GOT3 (cell line): ENCODE data around the gene ATAD3A.
"Not testable (repeated sequence)": the region's sequence is repeated elsewhere in the genome, so short reads cannot be mapped to it uniquely, and the experiment has no call there.

ENCODE experiments used
- DNase-seq: peaks from one replicate; lab custom pipeline; 2025; ENCODE audit warnings: mixed read lengths; lab: John Stamatoyannopoulos, UW

Gene ATAD3A

GRCh38 chr1:1523651-1524050 is 11.7 kb downstream of the ATAD3A start:
- DNase-seq: not testable (repeated sequence)

GRCh38 chr1:1524750-1525383 is 12.9 kb downstream of the ATAD3A start:
- DNase-seq: not testable (repeated sequence)

GRCh38 chr1:1526476-1526875 is 14.5 kb downstream of the ATAD3A start:
- DNase-seq: not testable (repeated sequence)

- no peak for DNase-seq
Measured at GRCh38 chr1:1527092-1527816, 15.3 kb downstream of the ATAD3A start.

GRCh38 chr1:1528301-1529267 is 16.6 kb downstream of the ATAD3A start:
- DNase-seq: no peak

GRCh38 chr1:1529321-1529720 is 17.4 kb downstream of the ATAD3A start:
- no peak for DNase-seq

- no peak for DNase-seq
Measured at GRCh38 chr1:1529936-1530335, 18.0 kb downstream of the ATAD3A start.

- no peak for DNase-seq
Measured at GRCh38 chr1:1531947-1532346, 20.0 kb downstream of the ATAD3A start.

GRCh38 chr1:1533176-1533893 is 21.4 kb downstream of the ATAD3A start:
- DNase-seq: not testable (repeated sequence)

GRCh38 chr1:1533894-1534291 is 21.9 kb downstream of the ATAD3A start:
- DNase-seq: not testable (repeated sequence)

- DNase-seq: no peak
Measured at GRCh38 chr1:1534401-1535154, 22.6 kb downstream of the ATAD3A start.

- DNase-seq: no peak
Measured at GRCh38 chr1:1535201-1536018, 23.4 kb downstream of the ATAD3A start.

GRCh38 chr1:1536019-1536937 is 24.3 kb downstream of the ATAD3A start:
- DNase-seq: no peak

- no peak for DNase-seq
Measured at GRCh38 chr1:1536938-1537546, 25.1 kb downstream of the ATAD3A start.

- DNase-seq: no peak
Measured at GRCh38 chr1:1537626-1538250, 25.8 kb downstream of the ATAD3A start.

GRCh38 chr1:1538334-1538733 is 26.4 kb downstream of the ATAD3A start:
- DNase-seq: no peak

GRCh38 chr1:1538989-1539309 is 27.0 kb downstream of the ATAD3A start:
- DNase-seq: no peak
